Measurements from ENCODE around the gene ACMSD.
"Not testable (repeated sequence)": the region's sequence is repeated elsewhere in the genome, so short reads cannot be mapped to it uniquely, and the experiment has no call there.

The ACMSD gene

DNA sequence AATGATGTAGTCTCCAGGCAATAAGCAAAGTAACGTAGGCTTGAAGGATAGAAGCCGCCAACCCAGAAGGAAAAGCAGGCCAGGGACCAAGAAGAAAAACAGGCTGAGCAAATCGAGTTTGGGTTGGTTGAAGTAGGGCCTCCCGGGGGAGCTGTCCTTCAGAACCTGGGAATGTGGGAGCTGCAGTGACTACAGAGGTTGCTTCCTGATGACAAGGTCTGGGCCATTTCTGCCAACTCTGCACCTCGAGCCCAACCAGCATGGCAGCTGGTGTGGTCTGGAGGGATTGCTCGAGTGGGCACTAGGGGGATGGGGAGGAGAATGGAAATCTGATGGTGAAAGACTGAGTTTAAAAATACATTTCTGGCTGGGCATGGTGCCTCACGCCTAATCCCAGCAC is 14.1 kb downstream of the ACMSD start:
- no peak for DNase-seq (ENCODE audit: low read depth in 2 of 2)

GRCh38 chr2:134855709-134856108 is 17.3 kb downstream of the ACMSD start:
- DNase-seq (ENCODE audit: low read depth in 2 of 2) = no peak

DNA sequence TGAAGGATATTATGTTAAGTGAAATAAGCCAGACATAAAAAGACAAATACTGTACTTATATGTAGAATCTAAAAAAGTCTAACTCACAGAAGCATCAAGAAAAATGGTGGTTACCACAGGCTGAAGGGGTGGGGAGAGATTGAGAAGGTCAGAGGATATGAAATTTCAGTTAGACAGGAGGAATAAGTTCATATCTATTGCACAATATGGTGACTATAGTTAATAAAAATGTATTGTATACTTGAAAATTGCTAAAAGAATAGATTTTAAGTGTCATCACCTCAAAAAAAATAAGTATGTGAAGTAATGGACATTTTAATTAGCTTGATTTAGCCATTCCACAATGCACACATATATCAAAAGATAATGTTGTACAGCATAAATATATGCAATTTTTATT is 19.8 kb downstream of the ACMSD start:
- DNase-seq (ENCODE audit: low read depth in 2 of 2) = no peak

GRCh38 chr2:134861173-134861572 is 22.8 kb downstream of the ACMSD start:
- no peak for DNase-seq (ENCODE audit: low read depth in 2 of 2)

DNA sequence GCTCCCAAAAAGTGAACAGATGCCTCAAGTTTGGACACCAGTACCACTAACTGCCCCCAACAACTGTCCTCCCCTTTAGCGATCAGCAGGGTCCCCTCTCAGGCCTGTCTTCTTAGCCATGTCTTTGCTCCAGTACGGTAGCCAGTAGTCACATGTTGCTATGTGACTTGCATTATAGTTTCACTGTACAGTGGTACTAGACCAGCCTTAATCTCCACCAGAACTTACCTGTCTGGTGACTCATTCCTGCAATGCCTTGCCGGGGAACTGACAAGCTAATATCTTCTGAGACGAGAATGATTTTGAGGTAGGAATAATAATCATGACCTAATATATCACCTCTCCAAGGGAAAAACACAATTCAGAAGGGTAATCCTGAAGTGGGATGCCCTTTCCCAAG is 23.7 kb downstream of the ACMSD start:
- no peak for DNase-seq (ENCODE audit: low read depth in 2 of 2)

DNA sequence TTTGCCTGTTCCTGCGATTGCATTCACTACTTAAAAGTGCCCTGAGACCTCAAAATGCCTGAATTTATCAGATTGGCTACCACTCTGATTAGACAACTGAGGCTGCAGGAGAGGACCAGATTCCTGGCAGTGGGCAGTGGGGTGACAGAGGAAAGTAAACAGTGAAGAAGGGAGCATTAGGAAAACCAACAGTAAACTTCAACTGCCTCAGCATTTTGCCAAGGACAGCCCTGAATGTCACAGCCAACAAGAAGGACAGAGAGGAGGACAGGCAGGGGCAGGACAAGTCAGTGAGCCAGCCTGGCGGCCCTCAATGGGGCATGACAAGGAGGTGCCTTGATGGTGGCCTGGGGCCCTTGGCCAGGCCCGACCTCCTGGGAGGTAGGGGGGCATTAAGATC is 24.3 kb downstream of the ACMSD start:
- DNase-seq (ENCODE audit: low read depth in 2 of 2) = no peak

DNA sequence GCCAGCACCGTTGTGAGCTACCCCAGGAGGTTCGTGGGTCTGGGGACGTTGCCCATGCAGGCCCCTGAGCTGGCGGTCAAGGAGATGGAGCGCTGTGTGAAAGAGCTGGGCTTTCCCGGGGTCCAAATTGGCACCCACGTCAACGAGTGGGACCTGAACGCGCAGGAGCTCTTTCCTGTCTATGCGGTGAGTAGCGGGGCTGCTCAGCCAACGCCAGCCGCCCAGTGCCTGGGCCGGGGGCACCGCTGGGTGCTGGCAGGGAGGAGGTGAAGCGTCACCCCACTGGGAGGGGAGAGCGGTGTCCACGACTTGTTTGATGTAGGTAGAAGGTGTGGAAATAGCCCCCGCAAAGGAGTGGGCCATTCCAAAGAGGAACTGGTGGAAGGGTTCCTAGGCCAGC is 25.0 kb downstream of the ACMSD start:
- no peak for DNase-seq (ENCODE audit: low read depth in 2 of 2)

DNA sequence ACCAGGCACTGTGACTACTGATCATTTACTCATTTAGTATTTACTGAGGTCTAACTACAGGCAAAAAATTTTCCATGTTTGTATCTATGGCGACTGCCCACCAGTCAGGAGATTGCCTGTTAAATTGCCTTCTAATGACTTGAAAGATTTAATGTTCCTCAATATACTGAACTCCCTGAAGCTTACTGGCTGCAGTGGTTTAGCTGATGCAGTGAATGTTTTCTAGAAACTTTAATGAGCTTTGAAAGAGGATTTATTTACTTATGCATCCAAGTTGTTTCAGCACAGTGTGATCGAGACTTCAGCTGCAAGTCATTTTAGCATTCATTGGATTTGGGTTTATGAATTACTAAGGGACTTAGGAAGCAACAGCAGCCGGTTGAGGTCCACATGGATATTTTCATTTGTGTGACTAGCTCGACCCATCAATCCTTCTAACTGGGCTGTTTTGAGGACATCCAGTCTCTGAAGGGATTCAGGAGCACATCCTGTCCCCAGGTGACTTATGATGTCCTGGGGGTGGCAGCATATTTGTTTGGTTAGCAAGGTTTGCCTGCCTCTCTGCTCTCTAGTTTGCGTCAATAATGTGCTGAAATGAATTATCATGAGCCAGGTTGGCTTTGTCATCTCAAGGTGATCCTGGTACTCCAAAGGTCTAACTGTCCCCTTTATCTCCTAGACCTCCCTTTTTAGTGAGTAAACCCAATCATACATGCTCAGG is 26.8 kb downstream of the ACMSD start:
- no peak for DNase-seq (ENCODE audit: low read depth in 2 of 2)

DNA sequence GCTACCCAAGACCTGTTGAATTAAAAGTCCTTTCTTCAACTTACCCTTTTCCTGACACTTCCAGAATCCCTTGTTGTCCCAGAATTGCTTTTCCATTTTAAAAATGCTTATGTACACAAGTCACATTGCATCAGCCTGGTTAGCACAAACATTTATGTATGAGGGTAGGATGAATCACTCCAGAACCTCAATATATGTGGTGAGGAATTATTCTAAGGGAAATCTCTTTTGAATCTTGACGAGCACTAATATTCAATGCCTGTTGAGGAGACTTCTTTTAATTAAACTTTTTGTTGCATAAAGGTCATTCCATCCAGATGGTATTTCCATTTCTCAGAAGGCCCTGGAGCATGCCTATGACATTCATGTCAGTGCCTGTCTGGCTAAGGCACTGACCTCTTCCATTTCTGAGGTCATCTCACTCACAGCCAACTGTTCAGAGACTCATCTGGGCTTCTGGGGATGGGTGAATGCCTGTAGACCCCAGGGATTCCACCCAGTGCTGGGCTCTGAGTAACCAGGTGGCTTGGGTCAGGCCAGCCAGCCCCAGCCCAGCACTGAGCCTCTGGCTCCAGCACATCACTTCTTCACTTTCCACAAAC is 28.2 kb downstream of the ACMSD start:
- no peak for DNase-seq (ENCODE audit: low read depth in 2 of 2)

- DNase-seq (ENCODE audit: low read depth in 2 of 2) = no peak
Measured at GRCh38 chr2:134869946-134870736, 31.7 kb downstream of the ACMSD start.

DNA sequence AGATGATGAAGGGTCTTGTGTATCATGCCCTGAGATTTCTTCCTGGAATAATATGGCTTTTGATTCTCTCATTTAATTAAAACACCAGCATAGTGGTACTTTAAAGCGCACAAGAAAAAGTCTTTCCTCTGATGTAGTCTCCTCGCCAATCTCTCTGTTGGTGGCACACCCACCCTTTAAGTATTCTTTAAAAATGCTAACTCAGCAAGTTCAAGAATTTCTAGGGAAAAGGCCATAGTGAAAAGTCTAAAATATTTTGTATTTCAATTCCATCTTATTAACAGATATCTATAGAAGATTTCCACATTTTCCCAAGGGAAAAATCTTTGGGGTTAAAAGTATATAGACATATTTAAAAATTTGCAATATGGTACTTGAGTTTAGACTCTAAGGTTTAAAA is 34.7 kb downstream of the ACMSD start:
- no peak for DNase-seq (ENCODE audit: low read depth in 2 of 2)

DNA sequence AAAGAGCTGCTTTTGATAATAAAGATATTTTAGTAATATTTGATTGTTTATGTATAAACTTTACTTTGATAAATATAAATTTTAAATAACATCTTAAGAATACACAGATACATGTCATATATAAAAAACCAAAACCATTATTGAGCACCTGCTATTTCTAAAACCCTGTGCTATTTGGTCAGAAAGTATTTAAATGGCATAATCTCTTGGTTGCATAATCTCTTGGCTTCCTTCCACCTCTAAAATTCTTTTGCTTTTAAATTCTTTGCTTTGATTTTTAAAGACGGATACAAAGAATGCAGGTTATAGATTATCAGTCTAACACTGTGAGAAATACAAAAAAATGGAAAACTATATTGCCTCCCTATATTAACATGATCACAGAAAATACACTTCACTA is 36.9 kb downstream of the ACMSD start:
- no peak for DNase-seq (ENCODE audit: low read depth in 2 of 2)

DNA sequence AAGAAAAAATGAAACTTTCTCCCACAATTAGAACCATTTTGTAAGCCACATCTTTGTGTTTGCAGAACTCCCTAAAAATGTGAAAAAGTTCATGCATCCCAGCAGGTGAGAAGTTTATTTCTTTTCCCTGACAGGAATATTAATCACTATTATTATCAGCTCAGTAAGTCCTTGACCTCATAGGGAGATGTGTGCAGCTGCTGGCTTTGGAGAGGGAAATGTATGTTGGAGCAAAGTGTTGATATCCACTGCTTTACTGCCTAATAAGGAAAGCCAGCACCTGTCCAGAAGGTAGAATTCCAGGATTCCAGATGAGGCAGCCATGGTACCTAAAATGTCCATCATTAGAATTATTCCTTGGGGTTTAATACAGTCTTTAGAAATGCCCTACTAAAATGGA is 44.4 kb downstream of the ACMSD start:
- no peak for DNase-seq (ENCODE audit: low read depth in 2 of 2)

DNA sequence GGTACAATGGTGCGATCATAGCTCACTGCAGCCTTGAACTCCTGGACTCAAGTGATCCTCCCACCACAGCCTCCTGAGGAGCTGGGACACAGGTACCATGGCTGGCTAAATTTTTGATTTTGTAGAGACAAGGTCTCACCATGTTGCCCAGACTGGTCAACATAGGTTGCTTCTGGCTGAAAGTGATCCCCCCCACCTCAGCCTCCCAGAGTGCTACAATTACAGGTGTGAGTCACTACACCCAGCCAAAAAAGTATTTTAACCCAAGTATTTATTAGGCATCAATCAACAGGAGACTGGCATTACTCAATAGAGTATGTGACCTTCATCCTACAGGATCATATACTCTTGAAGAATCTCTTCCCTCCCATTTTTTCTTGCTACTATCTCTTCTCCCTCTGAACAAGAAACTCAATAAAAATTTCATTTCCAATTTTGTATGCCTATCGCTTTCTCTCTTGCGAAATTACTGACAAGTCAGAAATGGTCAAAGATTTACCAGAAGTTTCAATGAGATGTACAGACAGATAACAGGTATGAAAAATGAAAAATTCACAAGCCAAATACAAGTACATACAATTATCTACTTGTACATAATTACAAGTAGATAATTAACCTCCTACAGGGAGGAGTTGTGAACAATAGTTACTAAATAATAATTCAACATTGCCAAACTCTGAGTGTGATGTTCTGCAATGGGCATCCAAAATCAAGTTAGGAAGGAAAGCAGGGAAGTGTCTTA is 45.3 kb downstream of the ACMSD start:
- DNase-seq (ENCODE audit: low read depth in 2 of 2) = no peak

DNA sequence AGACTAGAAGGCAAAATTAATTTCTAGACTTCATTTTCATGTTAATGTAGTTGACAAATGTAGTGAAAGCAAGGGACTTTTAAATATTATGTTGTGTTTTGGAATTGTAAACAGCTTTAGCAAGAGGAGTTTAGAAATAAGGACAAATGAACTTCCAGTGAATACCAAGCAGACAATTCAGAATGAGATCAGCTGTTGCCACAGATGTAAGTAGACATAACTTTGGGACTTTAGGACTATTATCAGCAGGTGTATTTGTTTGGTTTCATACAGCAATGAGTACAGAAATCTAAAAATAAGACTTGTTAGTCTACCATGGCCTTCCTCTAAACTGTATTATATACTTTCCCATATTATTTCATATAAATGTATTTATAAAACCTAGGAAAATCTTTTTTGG is 46.0 kb downstream of the ACMSD start:
- no peak for DNase-seq (ENCODE audit: low read depth in 2 of 2)

DNA sequence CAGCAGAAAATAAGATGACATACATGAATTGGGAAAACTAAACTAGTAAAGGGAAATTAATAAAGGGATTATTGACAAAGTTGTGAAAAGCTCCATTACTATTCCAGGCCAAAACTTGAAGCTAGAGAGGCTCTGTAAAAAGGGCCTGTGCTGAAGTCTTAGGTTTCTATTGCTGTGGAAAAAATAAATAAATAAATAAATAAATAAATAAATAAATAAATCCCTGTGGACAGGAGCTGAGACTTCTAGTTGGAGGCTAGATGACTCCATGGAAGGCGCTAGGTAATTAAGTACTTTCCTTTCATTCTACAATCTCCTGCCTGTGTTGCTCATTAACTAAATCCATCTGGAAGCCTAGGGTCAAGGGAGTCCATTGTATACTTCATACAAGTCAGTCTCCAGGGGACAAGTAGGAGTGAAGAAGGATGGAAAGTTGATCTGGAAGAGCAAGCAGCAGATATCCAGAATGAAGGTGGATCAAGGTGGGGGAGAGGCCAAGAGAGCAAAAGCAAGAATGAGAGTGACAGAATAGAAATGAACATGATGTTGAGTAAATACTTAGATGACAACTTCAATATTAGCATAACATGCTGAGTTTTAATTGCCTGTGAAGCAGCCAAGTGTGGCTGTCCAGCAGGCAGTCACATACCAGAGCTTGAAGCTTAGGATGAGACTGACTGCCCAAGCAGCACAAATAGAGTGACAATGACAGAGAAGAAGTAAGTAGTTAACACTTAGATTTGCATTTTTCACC is 54.0 kb downstream of the ACMSD start:
- DNase-seq (ENCODE audit: low read depth in 2 of 2) = no peak

DNA sequence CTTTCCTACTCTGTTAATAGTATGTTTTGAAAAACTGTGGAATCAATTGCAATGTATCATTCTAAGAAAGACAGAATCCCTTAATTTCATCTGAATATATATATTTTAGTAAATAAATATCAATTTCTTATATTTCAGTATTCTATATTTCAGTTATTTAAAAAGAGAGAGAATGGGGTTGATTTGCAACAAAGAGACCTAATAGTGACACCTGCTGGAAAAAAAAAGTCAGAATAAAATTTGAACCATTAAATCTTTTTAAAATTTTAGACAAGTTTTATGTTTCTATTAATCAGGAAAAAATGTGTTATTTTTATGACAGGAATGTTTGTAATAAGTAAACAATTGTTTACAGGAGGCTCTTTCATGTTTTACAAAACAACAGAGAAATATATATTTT is 59.5 kb downstream of the ACMSD start:
- DNase-seq (ENCODE audit: low read depth in 2 of 2) = no peak

DNA sequence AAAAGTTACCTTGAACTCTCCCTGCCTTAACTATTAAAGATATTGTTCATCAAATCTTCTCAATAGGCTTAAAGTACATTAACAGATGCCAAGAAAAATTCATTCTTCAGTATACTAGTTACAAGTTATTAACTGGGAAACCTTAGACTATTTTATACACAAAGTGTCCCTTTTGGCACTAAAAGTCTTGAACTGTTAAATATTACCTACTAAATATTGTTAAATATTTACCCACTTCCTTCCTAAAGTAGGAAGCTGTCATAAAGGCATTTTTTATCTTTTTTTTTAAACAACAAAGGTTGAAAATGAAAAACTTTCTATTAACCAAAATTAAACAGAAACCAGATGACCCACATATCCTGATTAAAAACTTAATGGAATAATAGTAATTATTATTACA is 60.8 kb downstream of the ACMSD start:
- no peak for DNase-seq (ENCODE audit: low read depth in 2 of 2)

DNA sequence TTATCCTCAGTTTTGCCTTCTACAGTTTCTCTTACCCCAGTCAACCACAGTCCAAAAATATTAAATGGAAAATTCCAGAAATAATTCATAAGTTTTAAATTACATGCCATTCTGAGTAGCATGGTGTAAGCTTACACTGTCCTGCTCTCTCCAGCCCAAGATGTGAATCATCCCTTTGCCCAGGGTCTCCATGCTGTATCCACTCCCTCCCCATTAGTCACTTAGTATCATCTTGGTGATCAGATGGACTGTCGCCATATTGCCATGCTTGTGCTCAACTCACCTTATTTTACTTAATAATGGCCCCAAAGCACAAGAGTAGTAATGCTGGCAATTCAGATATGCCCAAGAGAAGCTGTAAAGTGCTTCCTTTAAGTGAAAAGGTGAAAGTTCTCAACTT is 61.7 kb downstream of the ACMSD start:
- no peak for DNase-seq (ENCODE audit: low read depth in 2 of 2)

GRCh38 chr2:134903701-134904100 is 65.3 kb downstream of the ACMSD start:
- not testable (repeated sequence) for DNase-seq (ENCODE audit: low read depth in 2 of 2)

GRCh38 chr2:134905168-134905567 is 66.8 kb downstream of the ACMSD start:
- DNase-seq (ENCODE audit: low read depth in 2 of 2) = no peak

- no peak for DNase-seq (ENCODE audit: low read depth in 2 of 2)
Measured at GRCh38 chr2:134906726-134907125, 68.3 kb downstream of the ACMSD start.
